Lung (tissue), 12 donors: ENCODE data around the gene COX6A2. TPM values are rescaled to one million over a fixed set of nuclear protein-coding genes. Genes with fewer than 3 reads are reported as not detected.

Experiments used
- ATAC-seq: fragments of 200-7000 bp; cut with Tn5 transposase; one replicate; pipeline ENCODE4 v1.9.1; 2020; ENCODE audit warnings: moderate number of reproducible peaks; ENCODE audit not compliant: insufficient read depth, low FRiP score
- DNase-seq, 3 donors: peaks; one replicate each; pipeline ENCODE4 v3.0.0-alpha.2; 2013 to 2017
- H3K27ac ChIP-seq, 2 donors: one replicate each; pipeline ENCODE4 v1.5.1; 2013; ENCODE audit warnings: mild to moderate bottlenecking in 2 of 2, moderate library complexity in 2 of 2, control low read depth in 1 of 2, inconsistent platforms in 1 of 2, low read depth in 1 of 2, low read length in 1 of 2
- H3K27me3 ChIP-seq, 3 donors: one replicate each; pipeline ENCODE4 v1.5.1; 2013; ENCODE audit warnings: low read length in 2 of 3; ENCODE audit not compliant: control insufficient read depth in 3 of 3, insufficient read depth in 3 of 3
- H3K36me3 ChIP-seq, 4 donors: one replicate each; pipeline ENCODE4 v1.5.1; 2013; ENCODE audit warnings: low read length in 4 of 4, mild to moderate bottlenecking in 1 of 4, moderate library complexity in 1 of 4; ENCODE audit not compliant: control insufficient read depth in 4 of 4, insufficient read depth in 4 of 4
- H3K4me1 ChIP-seq, 5 donors: one replicate each; pipeline ENCODE4 v1.5.1; 2013; ENCODE audit warnings: low read length in 5 of 5, mild to moderate bottlenecking in 2 of 5, moderate library complexity in 1 of 5; ENCODE audit not compliant: control insufficient read depth in 5 of 5, insufficient read depth in 5 of 5
- H3K4me3 ChIP-seq: one replicate; pipeline ENCODE4 v1.5.1; 2013; ENCODE audit warnings: mild to moderate bottlenecking, control low read depth, moderate library complexity
- H3K9ac ChIP-seq, 2 donors: one replicate each; pipeline ENCODE4 v1.5.1; 2013; ENCODE audit warnings: low read length in 2 of 2, control low read depth in 1 of 2; ENCODE audit not compliant: insufficient read depth in 1 of 2
- H3K9me3 ChIP-seq, 4 donors: one replicate each; pipeline ENCODE4 v1.5.1; 2013; ENCODE audit warnings: low read length in 3 of 4, mild to moderate bottlenecking in 1 of 4, moderate library complexity in 1 of 4; ENCODE audit not compliant: control insufficient read depth in 4 of 4, insufficient read depth in 3 of 4
- CTCF ChIP-seq: IDR thresholded peaks from 2 replicates; pipeline ENCODE4 v1.5.1; 2012; ENCODE audit warnings: mild to moderate bottlenecking; ENCODE audit errors: control extremely low read depth, extremely low read depth
- WGBS, 2 donors: extraction: QIAGEN DNeasy Blood & Tissue Kit; methylation state at CpG; one replicate each; pipeline ENCODE4 v1.1.7; 2013; 5-methylcytosine and 5-hydroxymethylcytosine counted together
- polyA plus RNA-seq, 2 donors: library from polyadenylated mRNA; stranded (reverse); fragments of 200-250 nt; gene quantifications; one replicate each; pipeline ENCODE4 v1.2.1, GENCODE V29; 2013
- total RNA-seq, 2 donors: library from RNA; depleted of rRNA in 1 of 2; stranded (reverse); fragments of >200 nt in 1 of 2; gene quantifications; one replicate each; pipeline ENCODE4 v1.2.1, GENCODE V29; 2014 to 2021
- donor health status: control.
- donor health status: control.
- donor health status: Bipolar disorder and iron deficiency.
- donor health status: healthy.
- donor health status: DM: yes; HTN: yes; CAD: no.

Gene COX6A2
- total and polyA plus RNA-seq, 4 donors = not detected

DNA sequence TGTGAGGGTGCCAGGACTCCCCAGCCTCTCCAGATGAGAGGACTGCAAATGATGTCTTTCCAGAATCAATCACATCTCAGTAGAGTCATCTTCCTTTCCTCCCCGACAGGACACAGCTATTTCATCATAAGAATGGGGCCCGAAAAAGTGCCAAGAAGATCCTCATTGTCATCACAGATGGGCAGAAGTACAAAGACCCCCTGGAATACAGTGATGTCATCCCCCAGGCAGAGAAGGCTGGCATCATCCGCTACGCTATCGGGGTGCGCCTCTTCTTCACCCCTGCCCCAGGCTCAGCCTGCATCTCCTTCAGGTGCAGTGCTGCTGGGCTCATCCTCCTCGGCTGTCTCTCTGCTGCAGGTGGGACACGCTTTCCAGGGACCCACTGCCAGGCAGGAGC is 20.8 kb downstream of the COX6A2 start:
- Histone ChIP-seq H3K9me3 (no peaks in the 10 kb centered on the region), H3K9ac (no peak overlapping the region), H3K4me3 (no peak overlapping the region), H3K27ac (no peak overlapping the region), H3K36me3 (no peaks in the 10 kb centered on the region), H3K27me3 (peaks cover 0 to 3% (median 0%) of the 10 kb centered on the region in 3 donors), H3K4me1 (no peaks in the 10 kb centered on the region)
- no peak for DNase-seq
- TF ChIP-seq CTCF = no peak
- 81 to 83% methylated on average over 8 of the region's 8 CpGs for WGBS, 2 donors
- no peak for ATAC-seq

DNA sequence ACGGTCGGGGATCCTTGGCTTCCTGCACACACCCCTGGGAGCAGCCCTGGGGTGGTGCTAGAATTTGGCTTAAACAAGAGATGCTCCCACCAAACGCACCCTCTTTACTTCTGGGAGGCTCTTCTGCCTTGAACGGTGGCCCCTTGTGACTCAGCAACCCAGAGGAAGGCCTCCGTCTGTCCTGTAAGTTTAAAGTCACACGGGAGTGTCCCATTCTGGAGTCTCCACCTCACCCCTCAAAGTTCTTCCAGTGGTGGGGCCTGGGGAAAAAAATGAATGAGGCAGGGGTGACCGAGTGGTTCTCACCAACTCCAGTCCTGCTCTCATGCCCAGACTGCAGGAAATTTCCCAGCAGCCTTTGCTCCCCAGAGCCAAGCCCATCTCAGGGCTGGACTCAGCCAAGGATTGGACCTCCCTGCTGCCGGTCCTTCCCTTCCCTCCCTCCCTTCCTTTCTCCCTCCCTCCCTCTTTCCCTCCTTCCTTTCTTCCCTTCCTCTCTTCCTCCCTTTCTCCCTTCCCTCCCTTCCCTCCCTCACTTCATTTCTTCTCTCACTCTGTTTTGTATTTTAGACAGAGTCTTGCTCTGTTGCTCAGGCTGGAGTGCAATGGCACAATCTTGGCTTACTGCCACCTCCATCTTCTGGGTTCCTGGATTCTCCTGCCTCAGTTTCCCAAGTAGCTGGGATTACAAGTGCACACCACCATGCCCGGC is 23.7 kb downstream of the COX6A2 start:
- no peak for TF ChIP-seq CTCF
- H3K4me3 ChIP-seq = no peak overlapping the region
- 53 to 56% methylated on average over 9 of the region's 9 CpGs for WGBS, 2 donors
- no peaks in the 10 kb centered on the region for H3K4me1 ChIP-seq
- no peak overlapping the region for H3K9ac ChIP-seq
- DNase-seq (no peak), ATAC-seq (peak; percentile 34)
- peaks cover 0 to 8% (median under 1%) of the 10 kb centered on the region in 4 donors for H3K9me3 ChIP-seq
- H3K36me3 ChIP-seq = no peaks in the 10 kb centered on the region
- H3K27ac ChIP-seq = no peak overlapping the region
- H3K27me3 ChIP-seq = peaks cover 0 to 3% (median 0%) of the 10 kb centered on the region in 3 donors

DNA sequence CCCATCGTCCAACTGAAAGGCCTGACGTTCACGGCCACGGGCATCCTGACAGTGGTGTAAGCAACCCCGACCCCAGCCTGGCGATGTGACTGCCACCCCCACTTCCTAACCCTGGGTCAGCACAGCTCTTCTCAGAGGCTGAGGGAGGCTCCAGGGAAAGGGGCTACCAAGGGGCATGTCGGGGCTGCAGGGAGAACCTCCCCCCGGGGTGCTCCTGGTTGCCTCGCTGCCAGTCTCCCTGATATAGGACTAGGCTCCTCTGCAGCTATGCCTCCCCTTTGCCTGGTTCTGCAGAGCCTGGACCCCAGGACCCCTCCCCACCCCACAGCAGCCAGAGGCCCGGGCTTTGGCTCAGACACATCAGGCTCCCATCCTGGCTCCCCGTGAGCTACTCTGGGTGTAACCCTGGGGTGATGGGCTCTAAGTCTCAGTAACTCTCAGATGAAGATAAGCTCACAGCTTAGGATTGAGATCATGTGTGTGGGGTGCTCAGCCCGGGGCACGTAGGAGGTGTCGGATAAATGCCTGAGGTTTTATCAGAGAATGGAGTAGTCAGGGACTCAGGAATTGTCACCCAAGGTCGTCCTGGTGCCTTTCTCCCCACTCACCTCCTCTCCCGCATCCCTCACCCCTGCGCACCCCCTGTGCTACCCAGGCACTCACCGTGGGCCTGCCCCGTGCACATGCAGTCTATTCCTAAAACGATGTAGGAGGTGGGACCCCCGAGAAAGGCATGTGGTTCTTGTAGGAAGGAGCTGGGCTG is 24.4 kb downstream of the COX6A2 start:
- Histone ChIP-seq H3K9me3 (peaks cover 0 to 13% (median 2%) of the 10 kb centered on the region in 4 donors), H3K27me3 (peaks cover 0 to 3% (median 0%) of the 10 kb centered on the region in 3 donors), H3K36me3 (no peaks in the 10 kb centered on the region), H3K4me1 (no peaks in the 10 kb centered on the region), H3K27ac (no peak overlapping the region), H3K4me3 (no peak overlapping the region), H3K9ac (no peak overlapping the region)
- ATAC-seq (no peak), DNase-seq (no peak)
- 77 to 86% methylated on average over 21 of the region's 21 CpGs for WGBS, 2 donors
- no peak for TF ChIP-seq CTCF
